Measurements from ENCODE around the gene TMEM179.
"Not testable (repeated sequence)": the region's sequence is repeated elsewhere in the genome, so short reads cannot be mapped to it uniquely, and the experiment has no call there.

The TMEM179 gene

DNA sequence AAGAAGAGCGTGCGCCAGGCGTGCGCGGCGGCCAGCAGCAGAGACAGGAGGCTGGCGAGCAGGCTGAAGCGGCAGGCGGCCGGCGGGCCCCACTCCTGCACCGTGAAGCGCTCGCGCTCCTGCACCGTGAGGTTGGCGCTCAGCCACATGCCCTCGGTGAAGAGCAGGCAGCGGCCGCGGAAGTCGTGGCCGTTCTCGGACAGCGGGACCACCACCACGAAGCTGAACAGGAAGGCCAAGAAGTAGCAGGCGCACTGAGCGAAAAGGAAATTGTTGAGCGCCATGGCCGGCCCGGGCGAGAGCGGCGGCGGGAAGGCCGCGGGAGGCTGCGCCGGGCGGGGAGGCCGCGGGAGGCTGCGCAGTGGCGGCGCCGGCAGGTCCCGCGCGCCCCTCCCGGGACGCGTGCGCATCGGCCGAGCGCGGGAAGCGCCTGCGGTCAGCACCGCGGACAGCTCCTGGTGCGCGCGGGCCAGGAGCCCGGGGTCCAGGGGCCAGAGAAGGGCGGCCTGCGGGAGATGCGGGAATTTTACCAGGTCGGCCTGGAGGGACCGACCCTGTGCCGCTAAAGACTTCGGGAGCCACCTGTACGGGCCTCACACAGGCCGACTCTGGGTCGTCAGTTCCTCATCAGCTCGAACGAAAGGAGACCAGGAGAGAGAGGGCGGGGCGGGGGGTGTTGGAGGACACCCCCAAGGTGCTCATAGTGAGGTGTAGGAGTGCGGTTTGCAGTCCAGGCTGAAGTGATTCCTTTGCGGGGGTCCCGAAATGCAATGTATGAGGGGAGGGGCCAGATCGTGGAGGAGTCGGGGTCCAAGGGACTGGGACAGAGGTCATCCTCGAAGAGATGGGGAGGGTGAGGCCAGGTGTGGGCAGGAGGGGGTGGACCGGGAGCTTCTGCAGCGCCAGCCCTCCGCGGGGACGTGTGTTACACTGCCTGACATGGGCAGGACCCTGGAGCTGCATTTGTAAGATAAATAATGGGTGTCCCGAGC, at the start of gene TMEM179:
TMEM179 (minus strand) TSS at position 315 of the 992 bp plus-strand sequence; CDS start at position 284, 31 bp downstream.
- ATAC-seq, result no peak

DNA sequence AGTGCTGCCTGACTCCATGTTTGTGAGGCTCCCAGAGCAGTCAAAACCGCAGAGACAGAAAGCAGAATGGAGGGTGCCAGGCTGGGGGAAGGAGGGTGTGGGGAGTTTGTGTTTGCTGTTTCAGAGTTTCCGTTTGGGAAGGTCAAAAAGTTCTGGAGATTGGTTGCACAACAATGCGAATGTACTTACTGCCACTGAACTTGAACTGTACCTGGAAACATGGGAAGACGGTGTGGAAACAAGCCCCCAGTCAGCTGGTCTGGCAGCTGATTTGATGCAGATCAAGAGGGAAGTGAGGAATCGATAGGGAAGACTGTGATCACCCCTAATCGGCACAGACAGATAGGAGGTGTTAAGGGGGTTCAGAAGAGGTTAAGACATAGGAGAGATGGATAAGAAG, 49.5 kb upstream of the TMEM179 start:
- ATAC-seq (no peak), DNase-seq (no peak)

More for the DNA sequence above, at the start of gene TMEM179:
- DNase-seq, result peak; percentile 24

DNA sequence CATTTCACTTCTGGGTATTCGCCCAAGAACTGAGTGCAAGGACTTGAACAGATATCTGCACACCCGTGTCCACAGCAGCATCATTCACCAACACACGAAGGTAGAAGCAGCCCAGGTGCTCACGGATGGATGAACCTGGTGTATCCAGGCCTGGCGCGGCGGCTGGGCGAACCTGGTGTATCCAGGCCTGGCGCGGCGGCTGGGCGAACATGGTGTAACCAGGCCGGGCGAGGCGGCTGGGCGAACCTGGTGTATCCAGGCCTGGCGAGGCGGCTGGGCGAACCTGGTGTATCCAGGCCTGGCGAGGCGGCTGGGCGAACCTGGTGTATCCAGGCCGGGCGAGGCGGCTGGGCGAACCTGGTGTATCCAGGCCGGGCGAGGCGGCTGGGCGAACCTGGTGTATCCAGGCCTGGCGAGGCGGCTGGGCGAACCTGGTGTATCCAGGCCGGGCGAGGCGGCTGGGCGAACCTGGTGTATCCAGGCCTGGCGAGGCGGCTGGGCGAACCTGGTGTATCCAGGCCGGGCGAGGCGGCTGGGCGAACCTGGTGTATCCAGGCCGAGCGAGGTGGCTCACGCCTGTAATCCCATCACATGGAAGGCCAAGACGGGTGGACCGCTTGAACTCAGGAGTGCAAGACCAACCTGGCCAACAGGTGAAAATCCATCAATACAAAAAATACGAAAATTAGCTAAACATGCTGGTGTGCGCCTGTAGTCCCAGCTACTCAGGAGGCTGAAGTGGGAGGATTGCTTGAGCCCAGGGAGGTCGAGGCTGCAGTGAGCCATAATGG, 48.8 kb upstream of the TMEM179 start:
- not testable (repeated sequence) for ATAC-seq, DNase-seq

DNA sequence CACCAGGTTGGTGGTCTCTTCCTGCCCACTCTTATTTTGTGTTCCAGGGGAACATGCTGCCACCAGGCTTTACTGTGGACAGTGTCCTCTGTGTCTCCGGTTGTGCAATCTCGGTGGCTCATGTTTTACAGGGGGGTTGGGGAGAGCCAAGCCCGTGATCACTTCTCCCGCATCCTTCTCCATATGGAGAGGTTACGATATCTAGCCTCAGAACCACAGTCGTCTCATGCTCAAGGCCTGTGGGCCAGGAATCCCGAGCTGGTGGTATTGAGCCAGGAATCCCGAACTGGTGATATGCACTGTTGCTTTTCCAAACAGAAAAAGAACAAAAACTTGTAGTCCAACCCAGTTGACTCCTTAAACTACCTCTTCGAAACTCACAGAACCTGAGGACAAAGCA, 47.8 kb upstream of the TMEM179 start:
- DNase-seq (no peak), ATAC-seq (no peak)

DNA sequence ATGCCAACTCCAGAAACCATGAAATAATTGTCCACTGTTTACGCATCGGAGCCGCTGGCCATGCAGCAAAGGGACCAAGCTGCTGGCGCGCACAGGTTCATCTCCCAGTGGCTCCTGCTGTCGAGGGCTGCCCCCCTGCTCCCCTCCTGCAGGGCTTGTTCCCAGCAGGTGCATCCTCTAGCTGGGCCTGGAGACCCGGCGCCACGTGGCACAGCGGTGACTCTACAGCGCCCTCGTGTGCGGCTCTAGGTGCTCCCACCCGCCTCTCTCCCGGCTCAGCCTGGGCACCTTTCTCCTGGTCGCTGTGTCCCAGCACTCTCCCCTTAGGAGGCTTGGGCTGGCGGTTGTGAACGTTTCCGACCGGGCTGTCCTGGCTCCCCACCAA, 47.3 kb upstream of the TMEM179 start:
- no peak for ATAC-seq
- DNase-seq, result no peak

DNA sequence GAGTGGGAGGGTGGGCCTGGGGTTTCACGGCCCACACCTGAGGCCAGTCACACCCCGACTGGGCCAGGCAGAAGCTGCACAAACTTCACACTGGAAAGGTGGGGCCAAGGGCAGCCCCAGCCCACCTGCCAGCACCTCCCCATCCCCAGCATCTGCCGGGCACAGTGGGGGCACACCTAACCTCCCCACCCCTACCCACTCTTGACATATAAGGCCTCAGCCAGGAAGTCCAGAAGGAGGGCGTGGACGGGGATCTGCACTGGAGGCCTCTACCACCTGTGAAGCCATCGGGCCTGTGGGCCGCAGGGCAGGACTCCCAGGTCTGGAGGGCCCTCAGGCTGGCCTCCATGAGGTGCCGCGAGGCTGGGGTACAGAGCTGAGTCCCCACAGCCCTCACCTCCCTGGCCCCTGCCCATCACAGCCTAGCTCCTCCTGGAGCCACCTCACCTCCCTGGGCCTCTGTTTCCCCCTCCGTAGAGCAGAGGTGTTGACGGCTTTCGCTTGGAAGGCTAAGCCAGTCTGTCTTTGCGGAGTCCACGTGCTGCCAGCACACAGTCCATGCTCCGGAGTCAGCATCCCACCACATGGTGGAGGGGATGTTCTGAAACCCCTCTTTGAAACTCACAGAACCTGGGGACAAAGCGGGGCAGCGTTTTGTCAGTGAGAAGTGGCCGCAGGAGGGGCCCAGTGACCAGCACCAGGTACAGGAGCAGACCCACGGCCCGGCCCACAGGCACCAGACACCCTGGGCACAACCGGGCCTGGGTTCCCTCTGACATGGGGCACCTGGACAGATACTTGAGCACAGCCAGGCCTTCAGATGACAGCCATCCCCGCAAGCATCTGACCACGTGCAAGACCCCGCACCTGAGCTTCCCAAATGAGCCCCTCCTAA, 46.7 kb upstream of the TMEM179 start:
- DNase-seq (no peak), ATAC-seq (no peak)

DNA sequence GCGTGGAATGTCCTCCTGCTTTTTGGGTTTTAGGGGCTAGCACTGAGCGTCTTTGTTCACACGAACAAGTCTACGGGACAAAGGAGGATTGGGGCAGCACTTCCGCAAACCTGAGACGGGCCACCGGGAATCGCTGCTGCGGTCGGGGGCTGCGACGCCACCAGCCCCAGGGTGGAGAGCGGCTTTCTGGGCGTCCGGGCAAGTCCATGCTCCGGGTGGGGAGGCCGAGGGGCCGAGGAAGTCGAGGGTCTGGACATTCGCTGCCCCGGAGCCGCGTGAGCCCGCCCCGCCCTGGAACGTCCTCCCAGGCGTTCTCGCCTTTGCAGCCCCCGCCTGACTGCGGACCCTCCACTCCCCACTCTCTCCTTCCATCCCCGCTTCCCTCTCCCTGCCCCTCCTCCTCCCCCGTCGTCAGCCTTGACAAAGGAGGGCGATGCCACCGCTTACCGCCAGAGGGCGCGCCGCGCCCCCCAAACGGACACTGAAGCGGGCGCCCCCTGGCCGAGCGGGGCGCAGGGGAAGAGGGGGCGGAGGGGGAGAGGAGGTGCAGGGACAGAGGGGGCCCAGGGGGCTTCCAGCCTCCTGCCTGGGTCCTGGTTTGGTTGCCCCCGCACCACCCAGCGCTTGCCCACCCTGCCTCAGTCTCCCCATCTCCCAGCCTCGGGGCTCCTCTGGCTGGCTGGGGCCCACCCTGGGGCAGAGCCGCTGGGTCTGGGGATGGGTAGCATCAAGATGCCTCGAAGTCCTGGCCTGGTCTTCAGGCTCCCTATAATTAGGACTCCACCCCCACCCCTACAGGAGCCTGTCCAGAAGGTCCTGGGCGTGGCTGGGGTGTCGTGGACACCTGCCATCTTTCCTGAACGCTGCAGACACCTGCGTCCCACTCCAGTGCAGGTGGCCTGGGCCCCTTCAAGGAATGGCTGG, 45.7 kb upstream of the TMEM179 start:
- peak; percentile 75 for ATAC-seq
- peak; percentile 82 for DNase-seq

DNA sequence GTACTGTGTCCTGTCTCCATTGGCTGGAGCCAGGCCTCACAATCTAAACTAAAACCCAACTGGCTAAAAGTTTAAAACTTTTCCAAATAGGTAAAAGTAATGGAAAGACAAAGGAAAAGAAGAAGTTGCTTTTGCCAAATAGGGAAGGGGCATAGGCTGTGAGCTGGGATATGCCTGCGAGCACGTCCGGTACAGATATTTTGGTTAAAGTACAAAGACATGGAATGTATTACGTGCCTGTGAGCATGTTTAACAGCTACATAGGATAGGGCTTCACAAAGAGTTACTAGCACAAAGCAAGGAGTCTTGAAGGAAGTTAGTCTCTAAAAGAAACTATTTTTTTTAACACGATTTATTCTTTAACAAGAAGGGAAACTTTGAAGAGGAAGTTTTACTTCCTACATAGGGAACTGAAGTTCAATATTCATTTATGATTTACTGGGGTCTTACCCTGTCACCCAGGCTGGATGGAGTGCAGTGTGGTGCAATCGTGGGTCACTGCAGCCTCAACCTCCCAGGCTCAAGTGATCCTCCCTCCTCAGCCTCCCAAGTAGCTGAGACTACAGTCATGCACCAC, 43.0 kb upstream of the TMEM179 start:
- no peak for ATAC-seq
- no peak for DNase-seq

DNA sequence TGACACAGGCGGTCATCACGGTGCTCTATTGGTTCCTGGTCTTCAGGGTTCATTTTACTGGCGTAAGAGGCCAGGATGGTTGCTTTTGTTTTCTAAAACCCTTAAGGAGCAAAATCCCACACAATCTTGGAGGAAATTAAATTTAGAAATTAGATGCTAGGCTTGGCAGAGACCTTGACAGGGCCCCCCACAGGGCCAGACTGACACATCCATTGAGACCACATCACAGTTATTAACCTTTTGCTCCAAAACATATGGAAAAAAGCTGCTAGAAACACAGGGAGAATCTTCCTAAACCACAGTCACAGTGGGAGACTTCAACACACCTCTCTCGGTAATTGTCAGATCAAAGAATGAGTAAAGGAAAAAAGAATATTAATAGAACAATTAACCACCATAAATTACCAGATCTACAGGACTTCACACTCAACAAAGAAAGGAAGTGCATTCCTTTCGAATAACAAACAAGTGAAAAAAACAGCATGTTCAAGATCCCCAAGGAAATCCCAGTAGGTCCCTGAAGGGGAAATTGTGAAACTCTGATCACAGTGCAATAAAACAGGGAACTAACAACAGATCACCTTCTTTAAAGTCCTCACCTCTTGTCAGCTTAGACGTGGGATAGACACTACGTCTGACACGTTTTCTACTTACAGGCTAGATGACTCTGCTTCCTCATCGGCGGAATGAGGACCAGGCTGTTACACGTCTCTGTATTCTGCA, 40.2 kb upstream of the TMEM179 start:
- ATAC-seq (no peak), DNase-seq (no peak)

DNA sequence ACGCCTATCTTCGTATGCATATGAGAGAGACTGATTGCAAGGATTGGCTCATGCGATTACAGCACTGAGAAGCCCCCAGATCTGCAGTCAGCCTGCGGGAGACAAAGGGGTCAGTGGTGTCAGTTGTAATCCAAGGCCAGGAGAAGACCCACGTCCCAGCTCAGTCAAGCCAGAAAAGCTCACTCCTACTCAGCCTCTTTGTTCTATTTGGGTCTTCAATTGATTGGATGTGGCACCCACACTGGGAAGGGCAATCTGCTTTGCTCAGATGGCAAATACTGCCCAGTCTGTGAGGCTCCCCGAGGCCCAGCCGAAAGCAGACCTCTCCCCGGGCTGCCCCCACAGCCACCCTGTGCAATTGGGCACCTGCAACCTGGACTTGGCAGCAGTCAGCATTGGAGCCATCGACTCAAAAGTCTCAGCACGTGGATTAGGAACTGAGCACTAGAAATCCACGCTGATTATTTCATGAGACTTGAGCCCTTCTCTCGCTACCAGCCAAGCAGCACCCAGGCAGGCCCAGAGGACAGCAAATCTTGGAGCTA, 39.6 kb upstream of the TMEM179 start:
- ATAC-seq (no peak), DNase-seq (no peak)

DNA sequence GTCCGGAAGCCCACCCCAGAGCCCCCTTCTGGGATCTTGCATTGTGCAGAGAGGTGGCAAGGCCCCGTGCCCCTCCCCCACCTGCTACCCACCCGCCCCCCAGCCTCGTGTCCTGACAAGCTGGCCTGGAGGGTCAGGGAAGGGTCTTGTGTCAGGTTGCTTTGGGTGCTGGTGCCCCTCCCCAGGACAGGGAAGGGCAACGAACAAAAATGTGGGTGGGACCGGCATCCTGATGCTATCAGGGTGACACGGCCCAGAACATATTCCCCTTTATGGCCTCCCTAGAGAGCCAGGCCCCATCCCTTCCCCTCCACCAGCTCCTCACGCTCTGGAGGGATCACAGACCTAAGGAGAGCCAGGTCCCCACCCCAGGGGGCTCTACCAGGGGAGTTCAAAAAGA, 38.7 kb upstream of the TMEM179 start:
- ATAC-seq, result no peak

DNA sequence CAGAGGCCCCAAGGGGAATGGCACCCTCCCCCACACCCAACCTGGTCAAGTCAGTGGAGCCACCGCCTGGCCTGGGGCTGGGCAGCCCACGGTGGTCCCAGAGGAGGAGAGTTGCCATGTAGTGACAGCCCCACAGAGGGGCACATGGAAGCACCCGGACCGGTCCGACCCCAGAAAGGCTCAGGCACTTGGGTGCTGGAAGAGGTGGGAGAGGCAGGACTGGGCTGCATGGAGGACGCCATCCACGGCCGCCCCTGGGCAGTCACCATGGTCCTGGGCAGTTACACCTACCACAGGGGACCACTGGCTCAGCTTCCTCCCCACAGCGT, 37.9 kb upstream of the TMEM179 start:
- ATAC-seq, result no peak
- DNase-seq, result no peak

More for the DNA sequence above, 38.7 kb upstream of the TMEM179 start:
- no peak for DNase-seq

DNA sequence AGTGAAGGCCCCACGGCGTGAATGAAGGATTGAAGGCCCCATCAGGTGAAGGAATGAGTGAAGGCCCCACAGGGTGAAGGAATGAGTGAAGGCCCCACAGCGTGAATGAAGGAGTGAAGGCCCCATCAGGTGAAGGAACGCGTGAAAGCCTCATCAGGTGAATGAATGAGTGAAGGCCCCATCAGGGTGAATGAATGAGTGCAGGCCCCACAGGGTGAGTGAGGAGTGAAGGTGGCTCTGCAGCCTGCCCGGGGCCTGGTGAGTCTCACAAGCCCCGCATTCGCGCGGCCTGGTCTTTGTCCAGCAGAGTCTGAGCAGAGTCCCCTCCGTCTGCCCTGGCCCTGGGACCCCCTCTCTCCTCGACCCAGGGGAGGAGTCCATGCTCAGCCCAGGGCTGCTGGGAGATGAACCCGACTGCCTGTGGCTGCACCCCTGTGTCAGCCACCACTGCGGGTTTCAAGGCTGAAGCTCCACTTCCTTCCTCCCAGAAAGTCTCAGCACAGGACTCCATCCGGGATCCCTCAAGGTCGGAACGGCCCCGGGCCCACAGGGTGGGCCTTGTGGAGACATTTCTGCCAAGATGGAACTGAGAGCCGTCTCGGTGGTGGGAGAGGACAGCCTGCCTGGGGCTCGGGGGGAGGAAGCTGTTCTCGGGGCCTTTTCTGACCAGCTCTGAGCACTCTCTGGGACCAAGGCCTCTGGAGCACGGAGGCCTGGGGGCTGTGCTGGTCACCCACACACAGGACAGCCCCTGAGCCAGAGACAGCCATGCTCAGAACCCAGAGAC, 37.4 kb upstream of the TMEM179 start:
- ATAC-seq (no peak), DNase-seq (no peak)

DNA sequence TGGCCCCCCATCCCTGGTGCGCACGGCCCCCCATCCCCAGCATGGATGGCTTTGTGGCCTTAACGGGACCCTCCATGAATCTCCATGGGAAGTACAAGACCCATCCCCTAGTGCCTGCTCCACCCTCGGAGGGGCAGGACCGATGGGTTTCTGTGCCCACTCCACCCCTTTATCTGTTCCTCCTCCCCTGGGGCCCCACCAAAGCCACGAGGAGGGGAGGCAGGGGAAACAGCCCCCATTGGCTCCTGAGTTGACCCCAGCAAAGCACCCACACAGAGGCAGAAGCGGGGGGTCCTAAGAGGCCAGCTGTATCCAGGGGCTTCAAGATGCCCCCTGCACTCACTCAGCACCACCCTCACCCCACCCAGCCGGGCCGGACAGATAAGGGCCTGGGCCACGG, 36.1 kb upstream of the TMEM179 start:
- ATAC-seq, result no peak
- no peak for DNase-seq

DNA sequence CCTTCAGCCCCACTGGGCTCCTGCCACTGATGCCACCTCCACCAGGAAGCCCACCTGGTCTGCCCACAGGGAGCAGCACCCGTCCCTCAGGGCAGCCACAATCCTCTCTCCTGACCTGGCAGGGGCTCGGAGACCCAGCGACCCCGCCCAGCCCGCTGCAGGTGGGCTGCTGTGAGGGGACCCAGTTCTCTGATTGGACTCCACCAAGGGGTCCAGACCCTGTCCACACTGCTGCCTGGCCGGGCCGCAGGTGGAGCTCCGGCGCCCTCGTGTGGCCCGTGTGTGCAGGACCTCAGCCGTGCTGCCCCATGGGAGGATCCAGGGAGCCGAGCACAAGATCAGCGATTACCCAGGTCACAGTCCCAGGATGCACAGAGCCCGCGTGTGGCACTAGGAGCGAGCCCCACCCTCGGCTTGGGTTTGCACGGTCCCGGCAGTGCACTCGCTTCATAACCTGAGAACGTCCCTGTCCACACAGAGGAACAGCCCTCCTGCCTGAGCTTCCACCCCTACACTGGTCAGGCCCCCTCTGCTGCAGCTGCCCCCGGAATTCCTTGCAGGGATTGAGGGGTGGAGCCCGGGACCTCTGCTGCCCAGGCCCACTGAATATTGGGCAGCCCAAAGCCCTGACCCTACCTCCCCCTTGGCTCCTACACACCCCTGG, 35.4 kb upstream of the TMEM179 start:
- ATAC-seq (peak; percentile 78), DNase-seq (peak; percentile 63)

DNA sequence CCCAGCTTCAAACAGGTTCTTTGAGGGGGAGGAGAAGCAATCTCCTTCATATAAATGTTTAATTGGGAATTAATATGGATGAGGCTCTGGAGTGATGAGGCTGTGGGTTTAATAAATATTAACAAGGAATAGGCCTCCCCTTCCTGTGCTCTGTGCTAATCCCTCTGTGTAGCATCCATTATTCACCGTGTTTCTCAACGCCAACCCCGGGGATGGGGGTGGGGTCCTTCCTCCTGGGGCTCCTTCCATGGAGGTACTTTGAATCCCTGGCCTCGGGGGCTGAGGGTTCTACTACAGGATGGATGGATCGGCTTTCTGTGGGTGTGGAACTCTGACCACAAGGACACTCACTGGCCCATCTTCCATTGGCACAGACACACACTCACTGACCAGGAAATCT, 34.9 kb upstream of the TMEM179 start:
- DNase-seq (no peak), ATAC-seq (no peak)

DNA sequence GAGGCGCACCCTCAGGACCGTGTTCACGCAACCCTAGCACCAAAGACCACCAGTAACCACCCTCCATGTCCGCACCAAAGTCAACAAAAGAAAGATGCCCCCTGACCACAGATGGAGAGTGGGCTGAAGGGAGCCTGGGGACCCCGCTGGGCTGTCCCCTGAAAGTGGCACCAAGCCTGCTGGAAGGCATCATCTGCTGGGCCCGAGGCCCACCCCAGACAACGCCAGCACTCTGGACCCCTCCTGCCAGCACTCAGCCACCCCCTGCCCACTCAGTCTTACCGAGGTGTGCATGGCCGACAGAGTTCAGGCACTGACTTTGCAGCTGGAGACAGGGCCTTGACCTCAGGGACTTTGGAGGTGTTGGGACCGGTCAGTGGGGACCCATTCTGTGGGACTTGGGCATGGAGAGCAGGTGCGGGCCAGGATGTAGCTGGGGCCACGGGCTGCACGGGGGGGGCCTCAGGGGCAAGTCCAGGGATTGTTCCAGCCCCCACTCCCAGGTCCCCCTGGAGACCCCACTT, 34.4 kb upstream of the TMEM179 start:
- ATAC-seq (no peak), DNase-seq (no peak)

DNA sequence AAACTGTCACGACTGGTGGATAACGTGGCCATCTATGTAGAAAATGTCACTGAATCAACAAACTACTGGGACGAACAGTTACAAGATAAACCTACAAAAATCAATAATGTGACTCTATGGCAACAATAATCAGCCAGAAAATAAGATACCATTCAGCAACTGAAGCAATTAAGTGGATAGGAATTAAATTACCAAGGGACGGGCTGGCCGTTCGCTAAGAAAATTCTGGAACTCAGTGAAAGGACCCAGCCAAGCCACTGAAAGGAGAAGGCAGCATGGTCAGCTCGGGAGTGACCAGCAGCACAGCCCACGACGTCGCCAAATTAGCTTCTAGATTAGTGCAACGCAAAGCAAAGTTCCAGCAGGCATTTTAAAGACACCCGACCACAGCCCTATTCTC, 33.6 kb upstream of the TMEM179 start:
- DNase-seq (no peak), ATAC-seq (no peak)
